ENCODE data around the gene ANK2.
A peak's percentile ranks its signal among the peaks of the same experiment; 100 is the strongest.

Gene ANK2

DNA sequence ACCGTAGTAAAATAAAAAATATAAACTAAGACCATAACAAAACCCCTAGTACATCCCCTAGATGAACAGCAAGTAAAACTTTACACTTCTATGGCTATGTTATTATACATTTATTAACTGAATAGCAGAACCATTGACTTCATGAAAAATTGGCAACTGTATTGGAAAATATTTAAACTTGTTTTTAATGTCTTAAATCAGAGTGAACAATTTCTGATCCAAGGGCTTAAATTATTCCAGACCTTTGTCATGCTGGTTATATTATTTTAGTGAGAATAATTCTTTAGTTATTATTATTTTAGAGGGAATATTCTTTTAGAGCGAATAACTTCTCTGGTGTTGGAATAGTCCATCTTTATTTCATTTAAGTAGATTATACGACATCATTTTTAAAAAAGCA is 265.0 kb downstream of the ANK2 start:
- TF ChIP-seq, protein P1, sequence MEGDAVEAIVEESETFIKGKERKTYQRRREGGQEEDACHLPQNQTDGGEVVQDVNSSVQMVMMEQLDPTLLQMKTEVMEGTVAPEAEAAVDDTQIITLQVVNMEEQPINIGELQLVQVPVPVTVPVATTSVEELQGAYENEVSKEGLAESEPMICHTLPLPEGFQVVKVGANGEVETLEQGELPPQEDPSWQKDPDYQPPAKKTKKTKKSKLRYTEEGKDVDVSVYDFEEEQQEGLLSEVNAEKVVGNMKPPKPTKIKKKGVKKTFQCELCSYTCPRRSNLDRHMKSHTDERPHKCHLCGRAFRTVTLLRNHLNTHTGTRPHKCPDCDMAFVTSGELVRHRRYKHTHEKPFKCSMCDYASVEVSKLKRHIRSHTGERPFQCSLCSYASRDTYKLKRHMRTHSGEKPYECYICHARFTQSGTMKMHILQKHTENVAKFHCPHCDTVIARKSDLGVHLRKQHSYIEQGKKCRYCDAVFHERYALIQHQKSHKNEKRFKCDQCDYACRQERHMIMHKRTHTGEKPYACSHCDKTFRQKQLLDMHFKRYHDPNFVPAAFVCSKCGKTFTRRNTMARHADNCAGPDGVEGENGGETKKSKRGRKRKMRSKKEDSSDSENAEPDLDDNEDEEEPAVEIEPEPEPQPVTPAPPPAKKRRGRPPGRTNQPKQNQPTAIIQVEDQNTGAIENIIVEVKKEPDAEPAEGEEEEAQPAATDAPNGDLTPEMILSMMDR (conservative IDR thresholded peaks at IDR 0.05; ENCODE audit: low read length), result no peak
- peaks cover 6% of the 10 kb centered on the region for H3K4me1 ChIP-seq (ENCODE audit: insufficient read depth, low read length, poor library complexity, severe bottlenecking)
- H2AFZ ChIP-seq (ENCODE audit: low read length), result no peak overlapping the region
- H3K9me3 ChIP-seq (ENCODE audit: insufficient read depth, low read depth, low read length), result no peaks in the 10 kb centered on the region
- no peak overlapping the region for H3K4me2 ChIP-seq (ENCODE audit: low read depth, low read length, poor library complexity, severe bottlenecking)
- H4K20me1 ChIP-seq (ENCODE audit: insufficient read depth, low read length, poor library complexity, severe bottlenecking), result no peaks in the 10 kb centered on the region
- no peaks in the 10 kb centered on the region for H3K36me3 ChIP-seq (ENCODE audit: insufficient read depth, low read length)
- no peaks in the 10 kb centered on the region for H3F3A ChIP-seq (ENCODE audit: low read depth)
- H3K9me2 ChIP-seq (replicated peaks; ENCODE audit: low read depth, low read length), result no peaks in the 10 kb centered on the region
- no peaks in the 10 kb centered on the region for H3K79me2 ChIP-seq (ENCODE audit: insufficient read depth, low read length)
- H3K27me3 ChIP-seq (ENCODE audit: insufficient read depth, low read length, poor library complexity, severe bottlenecking), result no peaks in the 10 kb centered on the region
- no peak overlapping the region for H3K9ac ChIP-seq (ENCODE audit: low read depth, low read length, poor library complexity, severe bottlenecking)
- H3K4me3 ChIP-seq (ENCODE audit: low read length, poor library complexity, severe bottlenecking), result no peak overlapping the region

DNA sequence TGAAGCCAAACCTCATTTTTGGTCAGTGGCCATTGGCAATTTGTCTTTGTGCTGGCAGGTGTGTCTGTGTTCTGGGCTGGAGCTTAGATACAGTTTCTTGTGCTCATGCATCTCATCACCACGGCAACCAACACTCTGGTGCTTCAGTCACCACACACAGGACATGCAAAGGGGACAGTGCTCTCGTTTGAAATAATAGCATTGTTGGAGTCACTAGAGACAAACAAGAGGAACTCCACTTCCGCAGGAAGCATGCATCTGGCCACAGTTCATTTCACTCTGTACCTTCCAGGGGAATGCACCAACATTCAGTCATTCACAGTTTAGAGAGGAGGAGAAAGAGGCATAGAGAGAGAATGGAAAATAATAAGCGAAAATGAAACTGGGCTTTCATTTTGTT is 267.4 kb downstream of the ANK2 start:
- H3K9ac ChIP-seq (ENCODE audit: low read depth, low read length, poor library complexity, severe bottlenecking), result no peak overlapping the region
- H3K27me3 ChIP-seq (ENCODE audit: insufficient read depth, low read length, poor library complexity, severe bottlenecking), result no peaks in the 10 kb centered on the region
- H3K4me3 ChIP-seq (ENCODE audit: low read length, poor library complexity, severe bottlenecking), result peak overlapping the region; percentile 51
- H3K36me3 ChIP-seq (ENCODE audit: insufficient read depth, low read length), result no peaks in the 10 kb centered on the region
- H3K9me2 ChIP-seq (replicated peaks; ENCODE audit: low read depth, low read length), result no peaks in the 10 kb centered on the region
- no peaks in the 10 kb centered on the region for H3K79me2 ChIP-seq (ENCODE audit: insufficient read depth, low read length)
- TF ChIP-seq, protein P1 (conservative IDR thresholded peaks at IDR 0.05; ENCODE audit: low read length), result no peak
- TF ChIP-seq EZH2phosphoT487 (IDR thresholded peaks at IDR 0.05; ENCODE audit: borderline replicate concordance), result no peak
- no peaks in the 10 kb centered on the region for H3F3A ChIP-seq (ENCODE audit: low read depth)
- no peaks in the 10 kb centered on the region for H4K20me1 ChIP-seq (ENCODE audit: insufficient read depth, low read length, poor library complexity, severe bottlenecking)
- peak overlapping the region; percentile 63 for H3K4me2 ChIP-seq (ENCODE audit: low read depth, low read length, poor library complexity, severe bottlenecking)
- H3K4me1 ChIP-seq (ENCODE audit: insufficient read depth, low read length, poor library complexity, severe bottlenecking), result peaks cover 6% of the 10 kb centered on the region
- H3K9me3 ChIP-seq (ENCODE audit: insufficient read depth, low read depth, low read length), result no peaks in the 10 kb centered on the region
- no peak overlapping the region; the same call in 1 of the 2 replicates for H2AFZ ChIP-seq (ENCODE audit: low read length)

DNA sequence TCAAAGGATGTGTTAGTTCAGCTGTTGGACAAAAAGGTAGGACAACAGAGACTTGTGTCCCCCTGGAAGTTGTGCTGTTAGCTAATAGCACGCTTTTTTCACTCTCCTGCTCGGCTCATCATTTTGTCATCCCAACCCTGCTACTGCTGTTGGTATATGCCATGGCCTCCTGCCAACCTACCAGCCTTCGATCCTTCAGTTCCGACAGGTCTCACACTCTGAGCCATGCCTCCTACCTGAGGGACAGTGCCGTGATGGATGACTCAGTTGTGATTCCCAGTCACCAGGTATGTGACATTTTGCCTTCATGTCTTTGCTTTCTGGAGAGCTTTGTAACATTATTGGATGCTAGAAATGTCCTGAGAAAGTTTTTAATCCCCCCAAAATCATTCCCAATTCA is 268.1 kb downstream of the ANK2 start:
- no peak overlapping the region; the same call in 1 of the 2 replicates for H2AFZ ChIP-seq (ENCODE audit: low read length)
- peak overlapping the region; percentile 63 for H3K4me2 ChIP-seq (ENCODE audit: low read depth, low read length, poor library complexity, severe bottlenecking)

More for the DNA sequence above, 268.1 kb downstream of the ANK2 start:
- H3K4me1 ChIP-seq (ENCODE audit: insufficient read depth, low read length, poor library complexity, severe bottlenecking), result peaks cover 6% of the 10 kb centered on the region
- H3K79me2 ChIP-seq (ENCODE audit: insufficient read depth, low read length), result no peaks in the 10 kb centered on the region
- TF ChIP-seq, protein P1 (conservative IDR thresholded peaks at IDR 0.05; ENCODE audit: low read length), result no peak
- TF ChIP-seq EZH2phosphoT487 (IDR thresholded peaks at IDR 0.05; ENCODE audit: borderline replicate concordance), result no peak
- H3K9me2 ChIP-seq (replicated peaks; ENCODE audit: low read depth, low read length), result no peaks in the 10 kb centered on the region
- no peaks in the 10 kb centered on the region for H3K27me3 ChIP-seq (ENCODE audit: insufficient read depth, low read length, poor library complexity, severe bottlenecking)
- H3K4me3 ChIP-seq (ENCODE audit: low read length, poor library complexity, severe bottlenecking), result peak overlapping the region; percentile 51
- no peaks in the 10 kb centered on the region for H3F3A ChIP-seq (ENCODE audit: low read depth)
- H4K20me1 ChIP-seq (ENCODE audit: insufficient read depth, low read length, poor library complexity, severe bottlenecking), result no peaks in the 10 kb centered on the region
- H3K9ac ChIP-seq (ENCODE audit: low read depth, low read length, poor library complexity, severe bottlenecking), result no peak overlapping the region
- no peaks in the 10 kb centered on the region for H3K36me3 ChIP-seq (ENCODE audit: insufficient read depth, low read length)
- no peaks in the 10 kb centered on the region for H3K9me3 ChIP-seq (ENCODE audit: insufficient read depth, low read depth, low read length)

All from Loucy (cell line).